ENCODE results near the gene GATA6. TPM values are rescaled to one million over a fixed set of nuclear protein-coding genes. Genes with fewer than 3 reads are reported as not detected.

The GATA6 gene
- polyA plus RNA-seq, 1 of the 3 experiments (the other 2 are of a cell fraction) = not detected

- TF ChIP-seq REST (IDR thresholded peaks at IDR 0.05; ENCODE audit: low read depth, low read length) = no peak
- no peak for TF ChIP-seq FOXM1 (IDR thresholded peaks at IDR 0.05; ENCODE audit: low read depth)
- no peak for TF ChIP-seq ZBTB33 (IDR thresholded peaks at IDR 0.05; ENCODE audit: borderline replicate concordance, low read depth)
- TF ChIP-seq TCF12 (IDR thresholded peaks at IDR 0.05) = no peak
- TF ChIP-seq YY1 (IDR thresholded peaks at IDR 0.05; ENCODE audit: low read depth) = no peak
- no peak for TF ChIP-seq NRF1 (IDR thresholded peaks at IDR 0.05; ENCODE audit: low read depth, low read length)
- no peak for TF ChIP-seq CHD2 (IDR thresholded peaks at IDR 0.05; ENCODE audit: low read length, partially characterized antibody)
- no peak for TF ChIP-seq SIN3A (IDR thresholded peaks at IDR 0.05; ENCODE audit: borderline replicate concordance, low read depth, low read length)
- no peak for TF ChIP-seq USF2 (IDR thresholded peaks at IDR 0.05; ENCODE audit: borderline replicate concordance, low read depth, low read length)
- TF ChIP-seq RCOR1 (IDR thresholded peaks at IDR 0.05; ENCODE audit: low read length) = no peak
- TF ChIP-seq ELF1 (IDR thresholded peaks at IDR 0.05) = no peak
These were observed 33.6 kb downstream of the GATA6 start (continued) for GRCh38 chr18:22203035-22203434.

GRCh38 chr18:22203536-22204213, 34.3 kb downstream of the GATA6 start:
- TF ChIP-seq SIN3A (IDR thresholded peaks at IDR 0.05; ENCODE audit: borderline replicate concordance, low read depth, low read length) (no peak), REST (IDR thresholded peaks at IDR 0.05; ENCODE audit: low read depth, low read length) (no peak), RFX5 (IDR thresholded peaks at IDR 0.05; ENCODE audit: low read length) (no peak)
- Histone ChIP-seq H3K9me2 (no peaks in the 10 kb centered on the region), H3K36me3 (replicated peaks in 1 of 2; ENCODE audit: control insufficient read depth in 1 of 2, insufficient read depth in 2 of 2, low read length in 1 of 2) (no peaks in the 10 kb centered on the region), H3K4me3 (ENCODE audit: low read depth in 2 of 2, low read length in 1 of 2) (no peak overlapping the region), H2AFZ (ENCODE audit: low read depth) (no peak overlapping the region), H3K4me2 (no peak overlapping the region), H3K27me3 (ENCODE audit: insufficient read depth) (peaks cover 41% of the 10 kb centered on the region; the same call in 1 of the 2 replicates), H3K9me3 (no peaks in the 10 kb centered on the region), H3K4me1 (ENCODE audit: control insufficient read depth in 1 of 2, insufficient read depth in 2 of 2, low read depth in 1 of 2, low read length in 1 of 2) (no peaks in the 10 kb centered on the region), H3K79me2 (ENCODE audit: insufficient read depth) (no peaks in the 10 kb centered on the region), H4K20me1 (ENCODE audit: insufficient read depth) (no peaks in the 10 kb centered on the region), H3K27ac (ENCODE audit: low read depth in 2 of 2, low read length in 1 of 2) (no peak overlapping the region), H3F3A (replicated peaks; ENCODE audit: insufficient read depth) (no peaks in the 10 kb centered on the region), H3K9ac (no peak overlapping the region)
- no peak for DNase-seq
- CTCF ChIA-PET = no interaction called here
- POLR2A ChIA-PET = no interaction called here
- WGBS (ENCODE audit: low lambda C conversion rate) = 6% methylated on average over 3 of the region's 3 CpGs

All from SK-N-SH (cell line).